Motor neuron (in vitro differentiated cells): ENCODE measurements around the gene ANKRD66. TPM values are rescaled to one million over a fixed set of nuclear protein-coding genes. Genes with fewer than 3 reads are reported as not detected.
A peak's percentile ranks its signal among the peaks of the same experiment; 100 is the strongest.

Experiments
- ATAC-seq, 8 experiments: fragments of 200-7000 bp; cut with Tn5 transposase; replicated peaks in 6 of 8; 2 replicates each; pipeline ENCODE4 v1.8.0; 2021; ENCODE audit warnings: mild to moderate bottlenecking in 8 of 8, moderate library complexity in 8 of 8
- H3K27ac ChIP-seq, 2 donors: fragments of 250-450 bp; sonication (Bioruptor Pico); 2 replicates each; pipeline ENCODE4 v1.9.0; 2021; ENCODE audit warnings: antibody characterized with exemption in 2 of 2, mild to moderate bottlenecking in 2 of 2, moderate library complexity in 1 of 2
- H3K4me1 ChIP-seq, 2 donors: fragments of 250-450 bp; sonication (Bioruptor Pico); replicated peaks in 1 of 2; 2 replicates each; pipeline ENCODE4 v1.6.1; 2021; ENCODE audit warnings: antibody characterized with exemption in 2 of 2, mild to moderate bottlenecking in 2 of 2, moderate library complexity in 1 of 2
- H3K4me3 ChIP-seq, 5 donors: fragments of 250-450 bp; sonication (Bioruptor Pico); 2 replicates each; pipeline ENCODE4 v1.9.0; 2021; ENCODE audit warnings: antibody characterized with exemption in 5 of 5, mild to moderate bottlenecking in 5 of 5, moderate library complexity in 4 of 5
- WGBS, 10 experiments: fragments of 450-650 bp; shearing (Covaris generic); methylation state at CpG; one replicate each; pipeline ENCODE4 v1.0.0; 2022; 5-methylcytosine and 5-hydroxymethylcytosine counted together
- in situ Hi-C, 9 experiments: fragments of 400-800 bp; cut with MboI; loops; one replicate each; pipeline ENCODE4 v1.15.0; 2021; ENCODE audit warnings: low sequenced_read_pairs in 9 of 9, low pct_unique_long_range_greater_than_20kb in 2 of 9; ENCODE audit not compliant: unreplicated experiment in 9 of 9
- total RNA-seq, 8 experiments: library from RNA; unstranded; fragments of 300-600 nt; gene quantifications; 2 replicates each; pipeline versions ENCODE4 v1.2.3 to v1.2.4, GENCODE V29; 2022

Gene ANKRD66
- total RNA-seq = 1 to 10 TPM in 2 of 8 experiments, under 1 TPM in 5, not detected in 1; 0.17 to 2.5 (median 0.56) TPM

GRCh38 chr6:46746696-46747095, at the start of gene ANKRD66:
ANKRD66 (plus strand) TSS chr6:46746933; CDS start chr6:46751949, 5,016 bp downstream.
- ATAC-seq = peak in 4 of 8 experiments; percentile 59 to 82 (median 78)
- in situ Hi-C loops = no loop called here
- no peak within 1 kb of the TSS for H3K27ac ChIP-seq
- no peaks in the 10 kb centered on the region for H3K4me1 ChIP-seq
- WGBS, 10 experiments = 0 to 80% (median 27%) methylated on average over 1 of the region's 1 CpG; no CpG with 5 or more reads in 2 of the 10 experiments
- no peak within 1 kb of the TSS for H3K4me3 ChIP-seq

DNA sequence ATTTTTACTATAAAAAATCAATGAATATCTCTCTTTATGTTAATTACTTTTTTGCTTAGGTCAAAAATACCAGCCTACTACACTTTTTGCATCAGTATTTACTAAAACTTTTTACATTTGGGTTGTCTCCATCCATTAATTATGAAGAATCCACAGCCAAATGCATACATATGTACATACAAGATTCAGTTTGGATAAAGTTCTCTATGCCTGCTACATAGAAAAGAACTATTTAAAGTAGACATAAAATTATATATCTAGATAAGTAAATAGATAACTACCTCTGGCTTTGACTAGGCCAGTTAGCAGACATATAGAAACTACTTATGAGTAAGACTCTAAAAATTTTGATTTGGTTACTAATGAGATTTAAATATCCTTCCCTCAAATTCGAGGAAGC, 46.8 kb upstream of the ANKRD66 start:
- Histone ChIP-seq H3K4me1 (no peaks in the 10 kb centered on the region), H3K4me3 (no peak overlapping the region), H3K27ac (no peak overlapping the region)
- in situ Hi-C loops = loop anchor here in 1 of 9 experiments (25.0 kb wide), 2 partner anchors 87 to 287 kb away; partner anchors contain the start of gene MEP1A
- WGBS, 10 experiments = 0 to 92% (median 58%) methylated on average over 1 of the region's 1 CpG; no CpG with 5 or more reads in 2 of the 10 experiments
- ATAC-seq = peak in 3 of 8 experiments; percentile 32 to 86 (median 71)

GRCh38 chr6:46704562-46704961, 42.2 kb upstream of the ANKRD66 start:
- H3K4me1 ChIP-seq = no peaks in the 10 kb centered on the region
- no peak overlapping the region for H3K27ac ChIP-seq
- peak in 5 of 8 experiments; percentile 39 to 73 (median 67) for ATAC-seq
- in situ Hi-C loops = loop anchor here in 1 of 9 experiments (25.0 kb wide), 1 partner anchor 283 kb away; no protein-coding TSS in a partner anchor
- H3K4me3 ChIP-seq = no peak overlapping the region
- WGBS, 10 experiments = 4 to 60% (median 22%) methylated on average over 1 to 3 of the region's 3 CpGs; no CpG with 5 or more reads in 2 of the 10 experiments

DNA sequence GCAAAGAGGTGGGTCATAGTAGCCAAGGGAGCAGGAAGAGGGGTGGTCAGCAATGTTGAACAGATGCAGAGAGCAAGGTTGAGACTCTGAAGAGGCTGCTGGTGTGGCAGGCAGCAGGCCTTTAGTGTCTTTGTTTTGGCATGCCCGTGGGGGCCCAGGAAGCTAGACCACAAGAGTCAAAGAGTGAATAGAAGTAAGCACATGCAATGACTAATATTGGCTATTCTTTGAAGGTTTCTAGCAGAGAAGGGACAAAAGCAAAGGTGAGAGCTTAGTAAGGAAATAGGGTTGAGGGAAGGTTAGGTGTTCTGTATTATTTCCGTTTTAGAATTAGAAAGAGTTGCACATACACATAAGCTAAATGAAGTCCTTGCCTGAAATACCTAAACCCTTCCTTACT, 40.3 kb upstream of the ANKRD66 start:
- ATAC-seq = no peak
- 38 to 100% (median 79%) methylated on average over 1 to 2 of the region's 2 CpGs; no CpG with 5 or more reads in 1 of the 10 experiments for WGBS, 10 experiments
- Histone ChIP-seq H3K4me1 (no peaks in the 10 kb centered on the region), H3K27ac (no peak overlapping the region), H3K4me3 (no peak overlapping the region)
- in situ Hi-C loops = loop anchor here in 1 of 9 experiments (25.0 kb wide), 1 partner anchor 281 kb away; no protein-coding TSS in a partner anchor

GRCh38 chr6:46711491-46711890, 35.2 kb upstream of the ANKRD66 start:
- Histone ChIP-seq H3K4me1 (no peaks in the 10 kb centered on the region), H3K4me3 (no peak overlapping the region), H3K27ac (no peak overlapping the region)
- in situ Hi-C loops = loop anchor here in 1 of 9 experiments (25.0 kb wide), 1 partner anchor 276 kb away; no protein-coding TSS in a partner anchor
- ATAC-seq = no peak
- WGBS, 10 experiments = 40 to 100% (median 72%) methylated on average over 1 of the region's 1 CpG

DNA sequence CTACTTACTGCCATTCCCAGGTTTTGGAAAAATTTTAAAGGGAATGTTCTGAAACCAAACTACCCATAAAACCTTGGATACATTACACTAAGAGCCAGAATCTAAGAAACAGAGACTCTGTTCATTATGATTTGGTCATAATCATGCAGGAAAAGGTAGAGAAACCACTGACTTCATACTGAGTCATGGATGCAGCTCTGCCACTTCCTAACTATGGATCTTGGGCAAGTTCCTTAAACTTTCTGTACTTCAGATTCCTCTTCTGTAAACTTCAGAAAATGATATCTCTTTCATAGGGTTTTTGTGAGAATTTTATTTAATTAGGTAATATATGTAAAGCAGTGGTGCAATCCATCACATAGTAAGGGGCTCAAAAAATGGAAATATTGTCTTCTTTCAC, 31.6 kb upstream of the ANKRD66 start:
- ATAC-seq = no peak
- no peak overlapping the region for H3K4me3 ChIP-seq
- in situ Hi-C loops = loop anchor here in 1 of 9 experiments (25.0 kb wide), 1 partner anchor 272 kb away; no protein-coding TSS in a partner anchor
- no peaks in the 10 kb centered on the region for H3K4me1 ChIP-seq
- no peak overlapping the region for H3K27ac ChIP-seq

DNA sequence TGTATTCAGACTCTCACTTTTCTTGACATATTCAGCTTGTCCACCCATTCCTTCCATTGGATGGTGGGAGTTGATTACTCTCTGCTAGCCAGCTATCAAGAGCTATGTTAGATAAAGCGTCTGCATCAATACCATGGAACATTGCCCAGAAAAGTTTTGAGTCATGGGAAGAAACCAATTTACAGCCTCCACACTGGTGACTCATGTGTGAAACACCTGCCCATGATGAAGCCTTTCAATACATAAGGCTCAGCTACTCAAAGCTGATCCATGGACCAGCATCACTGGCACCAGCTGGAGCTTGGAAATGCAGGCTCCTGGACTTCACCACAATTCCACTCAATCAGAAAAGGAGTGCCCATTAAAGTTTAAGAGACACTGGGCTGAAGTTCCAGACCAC, 27.6 kb upstream of the ANKRD66 start:
- Histone ChIP-seq H3K27ac (no peak overlapping the region), H3K4me3 (no peak overlapping the region), H3K4me1 (no peaks in the 10 kb centered on the region)
- in situ Hi-C loops = loop anchor here in 1 of 9 experiments (25.0 kb wide), 1 partner anchor 268 kb away; no protein-coding TSS in a partner anchor
- 17 to 100% (median 86%) methylated on average over 1 of the region's 1 CpG; no CpG with 5 or more reads in 3 of the 10 experiments for WGBS, 10 experiments
- ATAC-seq = peak in 1 of 8 experiments; percentile 60

DNA sequence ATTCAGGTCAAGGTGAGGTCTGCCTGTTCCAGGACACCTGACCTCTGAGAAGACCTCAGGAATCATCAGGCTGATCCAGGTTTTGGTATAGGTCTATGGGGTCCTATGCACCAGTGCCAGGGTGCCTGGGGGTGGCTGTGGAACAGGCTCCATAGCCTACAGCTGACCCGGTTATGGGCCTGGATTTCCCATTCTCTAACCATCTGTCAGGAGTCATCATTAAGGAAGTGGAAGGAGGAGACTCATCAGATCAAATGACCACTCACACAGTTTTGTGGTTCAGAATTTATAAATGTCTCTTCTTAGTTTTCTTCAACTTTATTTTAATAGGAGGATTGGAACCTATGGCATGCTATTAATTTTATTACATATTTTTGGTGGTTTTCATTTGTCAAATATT, 26.3 kb upstream of the ANKRD66 start:
- in situ Hi-C loops = loop anchor here in 1 of 9 experiments (25.0 kb wide), 1 partner anchor 267 kb away; no protein-coding TSS in a partner anchor
- Histone ChIP-seq H3K4me1 (no peaks in the 10 kb centered on the region), H3K4me3 (no peak overlapping the region), H3K27ac (no peak overlapping the region)
- WGBS, 10 experiments = 50 to 86% (median 67%) methylated on average over 1 of the region's 1 CpG; no CpG with 5 or more reads in 7 of the 10 experiments
- ATAC-seq = no peak

DNA sequence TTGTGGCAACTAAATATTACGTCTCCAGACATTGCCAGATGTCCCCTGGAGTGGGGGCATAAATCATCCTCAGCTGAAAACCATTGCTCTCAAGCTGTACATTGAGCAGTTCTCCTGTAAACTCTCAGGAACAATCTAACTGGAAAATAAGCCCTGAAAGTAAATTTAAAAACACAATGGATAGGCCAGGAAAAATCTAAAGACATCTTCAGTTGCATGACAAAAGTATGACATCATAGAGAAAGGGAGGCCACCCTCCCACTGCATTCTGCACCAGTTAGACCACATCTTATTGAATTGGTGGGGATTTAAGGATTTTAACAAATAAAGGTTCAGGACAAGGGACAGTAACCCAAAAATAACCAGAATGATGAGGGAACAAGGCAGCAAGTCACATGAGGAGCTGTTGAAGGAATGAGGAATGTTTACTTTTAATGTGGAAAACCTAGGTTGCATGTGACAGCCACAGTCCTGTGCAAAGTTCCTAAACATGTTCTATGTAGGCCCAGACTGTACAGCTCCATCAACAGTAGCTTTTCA, 16.9 kb upstream of the ANKRD66 start:
- no peak for ATAC-seq
- in situ Hi-C loops = no loop called here
- Histone ChIP-seq H3K4me3 (no peak overlapping the region), H3K27ac (no peak overlapping the region), H3K4me1 (no peaks in the 10 kb centered on the region)
- 13 to 67% (median 49%) methylated on average over 1 of the region's 1 CpG; no CpG with 5 or more reads in 4 of the 10 experiments for WGBS, 10 experiments

- Histone ChIP-seq H3K4me3 (no peak overlapping the region), H3K4me1 (no peaks in the 10 kb centered on the region), H3K27ac (no peak overlapping the region)
- ATAC-seq = no peak
- 0 to 80% (median 55%) methylated on average over 2 to 4 of the region's 4 CpGs; no CpG with 5 or more reads in 2 of the 10 experiments for WGBS, 10 experiments
- in situ Hi-C loops = no loop called here
Measured at GRCh38 chr6:46730921-46731461, 15.7 kb upstream of the ANKRD66 start.

- Histone ChIP-seq H3K4me1 (no peaks in the 10 kb centered on the region), H3K4me3 (no peak overlapping the region), H3K27ac (no peak overlapping the region)
- ATAC-seq = no peak
- in situ Hi-C loops = no loop called here
- 80 to 100% methylated on average over 1 to 2 of the region's 2 CpGs; no CpG with 5 or more reads in 8 of the 10 experiments for WGBS, 10 experiments
Measured at GRCh38 chr6:46733341-46733801, 13.4 kb upstream of the ANKRD66 start.

DNA sequence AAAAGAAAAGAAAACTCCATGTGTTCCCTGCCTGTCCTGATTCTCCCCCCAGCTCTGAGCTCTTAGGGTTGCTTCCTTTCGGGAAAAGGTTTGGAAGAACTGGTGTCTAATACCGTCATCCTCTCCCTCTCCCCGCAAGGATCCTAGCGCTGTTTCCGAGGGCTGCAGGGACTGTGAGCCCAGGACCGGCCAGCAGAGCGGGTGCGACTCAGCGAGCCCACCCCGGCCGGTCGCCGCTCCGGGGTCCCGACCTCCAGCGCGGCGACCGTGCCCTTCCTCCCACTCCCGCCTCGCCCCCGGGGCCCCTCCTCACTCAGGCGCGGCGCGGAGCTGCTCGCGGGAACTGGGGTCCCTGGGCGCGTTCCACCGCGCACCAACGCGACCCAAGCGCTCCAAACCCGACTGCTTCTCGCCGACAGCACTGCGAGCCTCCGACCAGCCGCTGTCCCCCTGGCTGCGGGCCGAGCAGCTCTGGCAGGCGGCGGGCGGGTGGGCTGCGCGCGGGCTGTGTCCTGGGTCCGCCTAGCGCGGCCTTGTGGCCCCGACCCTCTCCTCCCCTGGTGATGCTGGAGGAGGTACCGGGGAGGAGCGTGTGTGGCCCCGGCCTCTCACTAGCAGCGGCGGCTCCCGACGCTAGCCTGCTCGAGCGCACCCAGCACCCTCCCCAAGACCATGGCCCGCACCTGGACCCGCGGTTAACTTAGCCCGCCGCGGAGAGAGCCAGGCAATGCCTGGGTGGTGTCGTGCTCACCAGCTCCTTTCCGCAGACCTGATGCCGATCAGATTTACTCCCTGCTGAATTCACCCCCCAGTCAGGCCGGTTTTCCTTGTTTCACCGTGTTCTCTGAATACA, 11.6 kb upstream of the ANKRD66 start, which contains the start of gene PLA2G7:
PLA2G7 (minus strand) TSS at position 509 of the 853 bp plus-strand sequence. CDS start 12,484 bp downstream, outside the sequence.
- ATAC-seq = peak; percentile 65 to 86 (median 82)
- in situ Hi-C loops = no loop called here
- no peak within 1 kb of the TSS for H3K27ac ChIP-seq
- WGBS, 10 experiments = 0 to 20% (median 5%) methylated on average over 1 to 5 of the region's 73 CpGs; no CpG with 5 or more reads in 5 of the 10 experiments
- peak within 1 kb of the TSS; percentile 35 to 52 (median 47) for H3K4me3 ChIP-seq
- H3K4me1 ChIP-seq = no peaks in the 10 kb centered on the region
